GM18867 (cell line): ENCODE data around the gene NRTN.
"Not testable (repeated sequence)": the region's sequence is repeated elsewhere in the genome, so short reads cannot be mapped to it uniquely, and the experiment has no call there.

Source experiments
- ATAC-seq: cut with Tn5 transposase; IDR thresholded peaks from one replicate; pipeline ENCODE4 v1.9.1; 2021; ENCODE audit warnings: mild to moderate bottlenecking, moderate library complexity; ENCODE audit not compliant: unreplicated experiment

Gene NRTN

GRCh38 chr19:5864725-5865486 is 60.0 kb downstream of the NRTN start:
- ATAC-seq = no peak

- ATAC-seq = no peak
Measured at GRCh38 chr19:5865772-5866171, 60.9 kb downstream of the NRTN start.

GRCh38 chr19:5867201-5868136 is 62.6 kb downstream of the NRTN start:
- ATAC-seq = no peak

GRCh38 chr19:5870986-5871394 is 66.1 kb downstream of the NRTN start:
- ATAC-seq = no peak

- no peak for ATAC-seq
Measured at GRCh38 chr19:5873617-5874199, 68.8 kb downstream of the NRTN start.

GRCh38 chr19:5874496-5874895 is 69.6 kb downstream of the NRTN start:
- ATAC-seq = not testable (repeated sequence)

- no peak for ATAC-seq
Measured at GRCh38 chr19:5877427-5877826, 72.6 kb downstream of the NRTN start.

GRCh38 chr19:5877882-5878281 is 73.0 kb downstream of the NRTN start:
- ATAC-seq = no peak
